Activated CD8-positive, alpha-beta T cell treated with anti-CD3 and anti-CD28 coated beads for 36 hours (primary cell): ENCODE results near the gene RCAN3. TPM values are rescaled to one million over a fixed set of nuclear protein-coding genes. Genes with fewer than 3 reads are reported as not detected.

ENCODE experiments used
- ATAC-seq: fragments of 200-7000 bp; cut with Tn5 transposase; one replicate; pipeline ENCODE4 v1.10.0; 2021; ENCODE audit warnings: mild to moderate bottlenecking, moderate library complexity
- CTCF ChIA-PET: fragments of 350-600 bp; sonication (Branson Sonifier 250); formaldehyde crosslinking; loops from one replicate; lab custom pipeline; 2021; ENCODE audit warnings: antibody characterized with exemption; lab: Charles Lee
- POLR2A ChIA-PET: fragments of 350-600 bp; sonication (Branson Sonifier 250); formaldehyde crosslinking; loops from one replicate; lab custom pipeline; 2021; ENCODE audit warnings: antibody characterized with exemption; lab: Charles Lee
- DNase-seq: peaks from one replicate; pipeline ENCODE4 v3.0.0-alpha.2; 2020
- H3K27ac Mint-ChIP-seq: one replicate; pipeline ENCODE4 v1.8.0; 2021; ENCODE audit warnings: mild to moderate bottlenecking, mixed read lengths
- H3K27me3 Mint-ChIP-seq: one replicate; pipeline ENCODE4 v1.8.0; 2021; ENCODE audit warnings: mixed read lengths
- H3K36me3 Mint-ChIP-seq: one replicate; pipeline ENCODE4 v1.8.0; 2021; ENCODE audit warnings: low read depth, mixed read lengths
- H3K4me1 Mint-ChIP-seq: one replicate; pipeline ENCODE4 v1.8.0; 2021; ENCODE audit warnings: low read depth, mixed read lengths
- H3K4me3 Mint-ChIP-seq: one replicate; pipeline ENCODE4 v1.8.0; 2021; ENCODE audit warnings: mild to moderate bottlenecking, moderate library complexity, mixed read lengths
- H3K9me3 Mint-ChIP-seq: one replicate; pipeline ENCODE4 v1.8.0; 2021; ENCODE audit warnings: mixed read lengths
- CTCF ChIP-seq: fragments of 200-600 bp; IDR thresholded peaks from one replicate; pipeline ENCODE4 v1.8.0; 2022; ENCODE audit warnings: antibody characterized with exemption, mild to moderate bottlenecking
- intact Hi-C: fragments of 100-400 bp; cut with micrococcal nuclease; formaldehyde crosslinking; loops from one replicate; pipeline ENCODE4 v1.10.0; 2022
- total RNA-seq, 2 experiments: library from RNA; stranded (reverse); gene quantifications; one replicate each; pipeline ENCODE4 v1.2.3, GENCODE V29; 2021

Gene RCAN3
- total RNA-seq, 2 experiments from 2014 or later = 55.3 to 56.8 TPM

DNA sequence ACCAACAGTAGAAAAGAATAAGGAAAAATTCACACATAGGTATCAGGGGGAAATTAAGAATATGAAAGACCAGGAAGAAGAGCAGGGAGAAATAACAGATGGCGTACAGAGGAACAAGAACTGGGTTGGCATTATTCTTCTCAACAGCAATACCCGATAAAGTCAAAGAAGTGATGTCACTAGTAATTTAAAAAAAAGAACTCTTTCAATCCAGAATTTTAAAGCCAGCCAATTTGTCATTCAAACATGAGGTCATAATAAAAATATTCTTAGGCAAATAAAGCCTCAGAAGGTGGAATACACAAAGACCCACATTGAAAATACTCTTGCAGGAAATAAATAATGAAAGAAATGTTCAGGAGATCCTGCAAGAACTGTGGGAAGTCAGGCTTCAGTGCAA is 62.1 kb downstream of the RCAN3 start:
- intact Hi-C loops = no loop called here
- Mint-ChIP-seq H3K27me3 (peaks cover 2% of the 10 kb centered on the region), H3K27ac (no peak overlapping the region), H3K9me3 (no peaks in the 10 kb centered on the region), H3K4me3 (no peak overlapping the region), H3K36me3 (no peaks in the 10 kb centered on the region), H3K4me1 (peaks cover 6% of the 10 kb centered on the region)
- ATAC-seq (no peak), DNase-seq (no peak)
- TF ChIP-seq CTCF = no peak
- ChIA-PET POLR2A (interaction anchor here (1.2 kb wide), 1 partner anchor 12 kb away, joined by 3 read pairs; no protein-coding TSS in a partner anchor), CTCF (interaction anchor here (3.2 kb wide), 1 partner anchor 22 kb away, joined by 18 read pairs; no protein-coding TSS in a partner anchor)

DNA sequence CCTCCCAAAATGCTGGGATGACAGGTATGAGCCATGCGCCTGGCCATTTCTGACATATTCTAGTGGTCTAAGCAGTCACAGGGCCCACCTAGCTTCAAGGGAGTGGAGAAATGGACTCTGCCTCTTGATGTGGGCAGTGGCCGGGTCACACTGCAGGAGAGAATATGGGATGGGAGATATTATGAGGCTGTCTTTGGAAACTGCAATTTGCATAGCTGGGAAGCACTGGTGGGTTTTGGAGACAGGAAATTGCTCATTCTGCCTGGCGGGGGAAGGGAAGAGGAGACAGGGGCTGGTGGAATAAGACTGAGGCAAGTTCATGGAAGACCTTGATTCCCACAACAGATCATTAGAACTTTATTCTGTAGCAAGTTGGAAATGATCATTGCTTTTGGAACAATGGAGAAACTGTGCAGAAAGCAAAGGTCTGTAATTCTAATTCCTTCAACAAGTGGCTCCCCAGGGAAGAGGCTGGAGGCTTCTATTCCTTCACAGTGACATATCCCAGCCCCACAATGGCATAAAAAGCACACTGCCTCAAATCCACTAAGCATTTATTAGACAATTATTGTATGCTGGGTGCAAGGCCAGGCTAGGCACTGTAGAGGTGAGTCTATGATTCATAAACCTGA is 63.7 kb downstream of the RCAN3 start:
- DNase-seq (no peak), ATAC-seq (no peak)
- Mint-ChIP-seq H3K36me3 (no peaks in the 10 kb centered on the region), H3K9me3 (no peaks in the 10 kb centered on the region), H3K4me1 (peaks cover 6% of the 10 kb centered on the region), H3K27ac (no peak overlapping the region), H3K4me3 (no peak overlapping the region), H3K27me3 (peaks cover 2% of the 10 kb centered on the region)
- intact Hi-C loops = no loop called here
- POLR2A ChIA-PET = interaction anchor here (0.8 kb wide), 1 partner anchor 20 kb away, joined by 3 read pairs; no protein-coding TSS in a partner anchor
- no peak for TF ChIP-seq CTCF
- CTCF ChIA-PET = no interaction called here

- no peak for DNase-seq
- peaks cover 15% of the 10 kb centered on the region for H3K4me1 Mint-ChIP-seq
- no peak for TF ChIP-seq CTCF
Observed at GRCh38 chr1:24567792-24568388, 65.3 kb downstream of the RCAN3 start.

DNA sequence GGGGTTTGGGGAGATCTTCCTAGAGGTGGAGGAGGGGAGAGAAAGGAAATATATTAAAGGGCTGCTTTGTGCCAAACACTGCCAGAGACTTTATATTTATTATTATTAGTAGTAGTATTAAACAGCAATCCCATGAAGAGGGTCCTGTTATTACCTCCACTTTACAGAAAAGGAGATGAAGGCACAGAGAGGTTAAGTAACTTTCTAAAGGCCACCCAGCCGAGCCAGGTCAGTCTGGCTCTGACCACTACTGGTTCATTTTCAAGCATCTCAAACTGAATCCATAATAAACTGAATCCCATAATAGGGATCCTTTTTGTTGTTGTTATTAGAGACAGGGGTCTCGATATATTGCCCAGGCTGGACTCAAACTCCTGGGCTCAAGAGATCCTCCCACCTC is 65.8 kb downstream of the RCAN3 start:
- DNase-seq (no peak), ATAC-seq (no peak)
- Mint-ChIP-seq H3K4me3 (no peak overlapping the region), H3K27ac (no peak overlapping the region), H3K27me3 (no peaks in the 10 kb centered on the region), H3K36me3 (no peaks in the 10 kb centered on the region), H3K4me1 (peaks cover 16% of the 10 kb centered on the region), H3K9me3 (no peaks in the 10 kb centered on the region)
- TF ChIP-seq CTCF = no peak
- ChIA-PET POLR2A (no interaction called here), CTCF (interaction anchor here (4.2 kb wide), 1 partner anchor 19 kb away, joined by 17 read pairs; no protein-coding TSS in a partner anchor)
- intact Hi-C loops = no loop called here

More at GRCh38 chr1:24567792-24568388, 65.3 kb downstream of the RCAN3 start:
- POLR2A ChIA-PET = no interaction called here
- H3K27me3 Mint-ChIP-seq = peaks cover 1% of the 10 kb centered on the region
- H3K27ac Mint-ChIP-seq = no peak overlapping the region
- H3K9me3 Mint-ChIP-seq = no peaks in the 10 kb centered on the region
- ATAC-seq = no peak
- no peak overlapping the region for H3K4me3 Mint-ChIP-seq
- CTCF ChIA-PET = interaction anchor here (4.2 kb wide), 1 partner anchor 19 kb away, joined by 17 read pairs; no protein-coding TSS in a partner anchor
- H3K36me3 Mint-ChIP-seq = no peaks in the 10 kb centered on the region
- intact Hi-C loops = no loop called here
